Fibroblast of skin of back (primary cell): ENCODE results near the gene ARRDC2.

Experiments
- DNase-seq: peaks from one replicate; pipeline ENCODE4 v3.0.0-alpha.2; 2013

ARRDC2 gene

GRCh38 chr19:18059297-18059696 lies 51.3 kb downstream of the ARRDC2 start:
- DNase-seq, result no peak

- DNase-seq, result no peak
Observed at GRCh38 chr19:18059902-18060301, 51.9 kb downstream of the ARRDC2 start.

- DNase-seq, result no peak
Observed at GRCh38 chr19:18060472-18060871, 52.5 kb downstream of the ARRDC2 start.

GRCh38 chr19:18062028-18062427 lies 54.1 kb downstream of the ARRDC2 start:
- no peak for DNase-seq

GRCh38 chr19:18063463-18063862 lies 55.5 kb downstream of the ARRDC2 start:
- no peak for DNase-seq
